ENCODE data around the gene FGFR4.

Gene FGFR4

DNA sequence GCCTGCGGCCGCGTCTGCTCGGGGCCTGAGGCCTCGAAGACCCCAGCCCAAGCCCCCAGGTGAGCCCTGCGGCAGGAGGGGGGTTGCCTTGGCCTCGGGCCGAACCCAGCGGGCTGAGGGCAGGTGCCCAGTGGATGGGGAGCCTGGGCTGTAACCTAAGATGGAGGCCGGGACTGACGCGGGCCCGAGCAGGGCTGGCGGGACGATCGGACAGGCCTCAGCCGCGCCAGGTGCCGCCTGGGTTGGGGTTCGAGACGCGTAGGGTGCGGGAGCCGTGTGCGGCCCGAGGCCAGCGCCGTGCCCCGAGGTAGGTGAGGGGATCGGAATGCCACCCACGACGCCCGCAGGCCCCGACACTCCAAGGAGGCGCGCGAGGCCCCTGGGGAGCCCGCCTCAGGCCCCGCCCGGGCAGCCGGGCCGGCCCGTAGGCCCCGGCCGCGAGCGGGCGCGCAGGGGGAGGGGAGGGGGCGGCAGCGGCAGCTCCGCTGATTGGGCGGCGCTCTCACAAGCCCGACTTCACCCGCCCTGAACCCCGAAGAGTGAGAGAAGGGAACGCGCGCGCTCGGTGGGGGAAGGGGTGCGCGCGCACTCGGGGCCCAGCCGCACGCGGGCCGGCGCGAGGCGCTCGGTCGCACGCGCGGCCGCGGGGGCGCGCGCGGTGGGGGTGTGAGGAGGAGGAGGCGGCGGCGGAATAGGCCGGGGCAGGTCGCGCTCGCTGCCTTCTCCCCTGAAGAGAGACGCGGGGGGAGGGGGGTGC, 46.6 kb downstream of the FGFR4 start, which contains the start of gene NSD1:
Gene NSD1, plus strand, starts transcription at position 678 of the 757 bp plus-strand sequence. CDS start 1,331 bp downstream, outside the sequence.
- FAIRE-seq = no peak
- TF ChIP-seq, protein P1, sequence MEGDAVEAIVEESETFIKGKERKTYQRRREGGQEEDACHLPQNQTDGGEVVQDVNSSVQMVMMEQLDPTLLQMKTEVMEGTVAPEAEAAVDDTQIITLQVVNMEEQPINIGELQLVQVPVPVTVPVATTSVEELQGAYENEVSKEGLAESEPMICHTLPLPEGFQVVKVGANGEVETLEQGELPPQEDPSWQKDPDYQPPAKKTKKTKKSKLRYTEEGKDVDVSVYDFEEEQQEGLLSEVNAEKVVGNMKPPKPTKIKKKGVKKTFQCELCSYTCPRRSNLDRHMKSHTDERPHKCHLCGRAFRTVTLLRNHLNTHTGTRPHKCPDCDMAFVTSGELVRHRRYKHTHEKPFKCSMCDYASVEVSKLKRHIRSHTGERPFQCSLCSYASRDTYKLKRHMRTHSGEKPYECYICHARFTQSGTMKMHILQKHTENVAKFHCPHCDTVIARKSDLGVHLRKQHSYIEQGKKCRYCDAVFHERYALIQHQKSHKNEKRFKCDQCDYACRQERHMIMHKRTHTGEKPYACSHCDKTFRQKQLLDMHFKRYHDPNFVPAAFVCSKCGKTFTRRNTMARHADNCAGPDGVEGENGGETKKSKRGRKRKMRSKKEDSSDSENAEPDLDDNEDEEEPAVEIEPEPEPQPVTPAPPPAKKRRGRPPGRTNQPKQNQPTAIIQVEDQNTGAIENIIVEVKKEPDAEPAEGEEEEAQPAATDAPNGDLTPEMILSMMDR (IDR thresholded peaks at IDR 0.05; ENCODE audit: insufficient read depth, missing control alignments) = no peak
- no peak for DNase-seq (ENCODE audit: insufficient read length, low spot score)

DNA sequence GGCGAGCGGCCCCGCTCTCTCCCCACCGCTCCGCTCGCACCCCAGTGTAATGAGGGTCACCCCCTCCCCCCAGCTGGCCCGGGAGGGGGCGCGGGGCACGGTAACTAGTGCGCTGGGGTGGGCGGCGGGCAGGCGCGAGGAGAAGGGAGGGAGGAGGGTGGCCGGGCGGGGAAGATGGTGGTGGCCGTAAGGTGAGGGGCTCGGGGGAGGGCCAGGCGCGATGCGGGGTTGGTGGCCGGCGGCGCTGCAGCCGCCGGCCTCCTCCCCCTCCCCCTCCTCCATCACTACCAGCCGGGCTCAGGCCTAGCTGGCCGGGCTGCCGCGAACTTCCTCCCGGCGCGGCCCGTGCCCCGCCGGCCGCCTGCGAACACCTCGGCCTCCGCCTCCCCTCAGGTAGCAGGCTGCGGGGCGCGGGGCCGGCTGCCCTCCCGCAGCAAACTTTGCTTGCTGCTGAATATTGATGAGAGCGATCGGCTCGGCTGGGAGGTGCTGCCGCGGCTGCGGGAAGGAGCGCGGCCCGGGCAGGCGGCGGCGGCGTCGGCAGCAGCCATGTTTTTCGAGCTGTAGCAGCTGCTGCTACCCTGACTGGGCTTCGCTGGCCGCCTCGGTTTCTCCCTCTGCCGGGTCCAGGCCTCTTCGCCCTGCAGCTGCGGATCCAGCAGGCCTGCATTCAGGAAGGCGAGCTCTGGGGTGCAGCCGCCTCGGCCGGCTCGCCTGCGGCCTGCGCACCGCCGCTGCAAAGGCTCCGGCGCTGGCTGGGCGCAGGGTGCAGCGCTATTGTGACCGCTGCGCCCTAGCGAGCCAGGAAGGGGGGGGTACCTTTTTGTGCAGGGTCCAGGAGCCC, 47.4 kb downstream of the FGFR4 start:
- no peak for DNase-seq (ENCODE audit: insufficient read length, low spot score)
- TF ChIP-seq, protein P1 (IDR thresholded peaks at IDR 0.05; ENCODE audit: insufficient read depth, missing control alignments) = no peak
- no peak for FAIRE-seq

DNA sequence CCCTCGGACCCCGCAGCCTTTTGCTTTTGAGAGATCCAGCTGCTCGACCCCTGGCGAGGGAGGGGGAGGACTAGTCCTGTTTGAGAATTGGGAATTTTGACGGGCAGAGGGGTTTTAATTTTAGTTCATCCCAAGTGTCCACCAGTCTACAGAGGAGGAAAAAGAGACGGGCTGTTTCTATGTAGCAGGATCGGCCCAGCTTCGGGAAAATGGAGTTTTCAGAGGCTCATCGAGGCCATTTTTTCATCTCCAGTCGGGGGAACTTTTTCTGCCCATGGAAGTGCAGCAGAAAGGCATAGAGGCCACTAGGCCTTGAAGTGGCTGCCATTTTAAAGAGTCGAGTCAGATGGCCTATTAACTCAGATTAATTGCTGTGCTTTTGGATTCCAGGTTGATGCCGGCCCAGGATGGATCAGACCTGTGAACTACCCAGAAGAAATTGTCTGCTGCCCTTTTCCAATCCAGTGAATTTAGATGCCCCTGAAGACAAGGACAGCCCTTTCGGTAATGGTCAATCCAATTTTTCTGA, 48.0 kb downstream of the FGFR4 start:
- FAIRE-seq (no peak), DNase-seq (ENCODE audit: insufficient read length, low spot score) (no peak)
- TF ChIP-seq, protein P1 (IDR thresholded peaks at IDR 0.05; ENCODE audit: insufficient read depth, missing control alignments) = no peak

DNA sequence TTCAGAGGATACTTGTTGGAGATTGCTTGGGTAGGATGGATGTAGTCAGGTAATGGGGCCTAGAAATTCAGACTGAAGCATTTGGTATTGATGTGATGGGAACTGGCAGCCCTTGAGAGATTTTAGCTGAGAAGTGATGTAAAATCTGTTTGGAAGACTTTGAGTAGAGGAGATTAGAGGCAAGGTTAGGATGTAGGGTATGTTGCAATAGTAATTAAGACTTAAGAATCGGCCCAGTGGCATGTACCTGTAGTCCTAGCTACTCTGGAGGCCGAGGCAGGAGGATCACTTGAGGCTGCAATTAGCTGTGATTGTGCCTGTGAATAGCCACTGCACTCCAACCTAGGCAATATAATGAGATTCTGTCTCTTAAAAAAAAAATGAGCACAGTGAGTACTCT, 53.6 kb downstream of the FGFR4 start:
- DNase-seq (ENCODE audit: insufficient read length, low spot score) (no peak), FAIRE-seq (no peak)
- TF ChIP-seq, protein P1 (IDR thresholded peaks at IDR 0.05; ENCODE audit: insufficient read depth, missing control alignments) = no peak

DNA sequence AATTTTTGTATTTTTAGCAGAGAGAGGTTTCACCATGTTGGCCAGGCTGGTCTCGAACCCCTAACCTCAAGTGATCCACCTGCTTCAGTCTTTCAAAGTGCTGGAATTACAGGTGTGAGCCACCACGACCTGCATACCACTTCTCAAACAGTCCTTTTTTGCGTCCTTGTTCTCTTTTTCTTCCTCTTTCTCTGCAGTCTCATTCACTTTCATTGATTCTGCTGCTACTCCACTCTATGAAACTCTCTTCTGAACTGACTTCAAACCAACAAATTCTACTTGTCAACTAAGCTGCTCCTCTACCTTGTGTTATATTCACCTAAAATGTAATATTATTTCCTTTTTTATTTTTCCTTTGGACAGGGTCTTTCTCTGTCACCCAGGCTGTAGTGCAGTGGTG, 54.8 kb downstream of the FGFR4 start:
- FAIRE-seq (no peak), DNase-seq (ENCODE audit: insufficient read length, low spot score) (no peak)
- TF ChIP-seq, protein P1 (IDR thresholded peaks at IDR 0.05; ENCODE audit: insufficient read depth, missing control alignments) = no peak

DNA sequence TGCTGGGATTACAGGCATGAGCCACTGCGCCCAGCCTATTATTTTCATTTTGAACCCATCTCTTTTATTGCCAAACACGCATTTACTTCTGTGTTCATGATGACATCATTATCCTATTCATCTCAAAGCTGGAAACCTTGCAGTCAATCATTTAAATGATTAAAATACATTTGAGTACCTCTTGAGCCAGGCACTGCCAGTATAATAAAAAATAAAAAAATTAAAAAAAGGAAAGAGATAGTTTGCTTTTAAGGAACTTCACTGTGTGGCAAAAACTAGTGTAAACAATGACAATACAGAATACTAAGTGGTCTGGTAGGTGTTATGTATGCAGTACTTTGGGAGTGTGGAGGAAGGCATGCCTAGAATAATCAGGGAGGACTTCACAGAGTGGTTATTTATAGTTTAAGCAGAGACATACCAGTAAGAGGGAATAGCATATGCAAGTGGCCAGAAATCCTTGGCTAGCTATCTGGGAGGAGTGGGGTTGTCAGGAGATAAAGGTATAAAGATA, 55.4 kb downstream of the FGFR4 start:
- FAIRE-seq (no peak), DNase-seq (ENCODE audit: insufficient read length, low spot score) (no peak)
- TF ChIP-seq, protein P1 (IDR thresholded peaks at IDR 0.05; ENCODE audit: insufficient read depth, missing control alignments) = no peak
